Measurements from ENCODE around the gene TRIM9. TPM values are rescaled to one million over a fixed set of nuclear protein-coding genes. Genes with fewer than 3 reads are reported as not detected.

Gene TRIM9
- total and polyA plus RNA-seq, 2 experiments from 2014 or later: 2.3 to 4.1 TPM

GRCh38 chr14:50953502-50953901, 141.4 kb downstream of the TRIM9 start:
- Histone ChIP-seq H3K36me3 (no peaks in the 10 kb centered on the region), H3K27ac (no peak overlapping the region), H3K9me3 (ENCODE audit: low read depth) (no peaks in the 10 kb centered on the region), H3K4me3 (no peak overlapping the region), H3K4me1 (ENCODE audit: low read depth) (no peaks in the 10 kb centered on the region), H3K27me3 (no peaks in the 10 kb centered on the region)
- no peak for DNase-seq (ENCODE audit: low read depth in 1 of 2, low spot score in 1 of 2)
- TF ChIP-seq CTCF (IDR thresholded peaks at IDR 0.05; ENCODE audit: low read depth, low read length): no peak

DNA sequence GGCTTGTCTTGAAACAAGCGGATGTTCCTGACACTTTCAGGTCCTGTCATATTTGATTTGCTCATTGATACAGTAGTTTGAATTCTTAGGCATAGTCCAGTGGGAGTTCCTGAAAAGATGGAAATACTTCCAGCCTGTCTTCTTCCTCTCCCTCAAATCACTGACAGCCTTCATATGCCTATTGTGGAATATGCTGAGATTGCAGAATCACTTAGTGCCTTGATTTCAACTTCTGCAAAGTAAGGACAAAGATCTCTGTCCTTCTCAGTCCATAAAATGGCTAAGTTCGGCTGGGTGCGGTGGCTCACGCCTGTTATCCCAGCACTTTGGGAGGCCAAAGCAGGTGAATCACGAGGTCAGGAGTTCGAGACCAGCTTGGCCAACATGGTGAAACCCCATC, 143.9 kb downstream of the TRIM9 start:
- Histone ChIP-seq H3K27me3 (no peaks in the 10 kb centered on the region), H3K9me3 (ENCODE audit: low read depth) (no peaks in the 10 kb centered on the region), H3K4me1 (ENCODE audit: low read depth) (no peaks in the 10 kb centered on the region), H3K4me3 (no peak overlapping the region), H3K36me3 (no peaks in the 10 kb centered on the region), H3K27ac (no peak overlapping the region)
- no peak for DNase-seq (ENCODE audit: low read depth in 1 of 2, low spot score in 1 of 2)
- TF ChIP-seq CTCF (IDR thresholded peaks at IDR 0.05; ENCODE audit: low read depth, low read length): no peak

- no peak overlapping the region for H3K27ac ChIP-seq
- no peak for DNase-seq (ENCODE audit: low read depth in 1 of 2, low spot score in 1 of 2)
- no peaks in the 10 kb centered on the region for H3K36me3 ChIP-seq
- H3K4me3 ChIP-seq: no peak overlapping the region
- TF ChIP-seq CTCF (IDR thresholded peaks at IDR 0.05; ENCODE audit: low read depth, low read length): no peak
- no peaks in the 10 kb centered on the region for H3K9me3 ChIP-seq (ENCODE audit: low read depth)
- no peaks in the 10 kb centered on the region for H3K4me1 ChIP-seq (ENCODE audit: low read depth)
- no peaks in the 10 kb centered on the region for H3K27me3 ChIP-seq
Observed at GRCh38 chr14:50948205-50948604, 146.7 kb downstream of the TRIM9 start.

- Histone ChIP-seq H3K4me1 (ENCODE audit: low read depth) (no peaks in the 10 kb centered on the region), H3K36me3 (no peaks in the 10 kb centered on the region), H3K4me3 (no peak overlapping the region), H3K9me3 (ENCODE audit: low read depth) (no peaks in the 10 kb centered on the region), H3K27me3 (no peaks in the 10 kb centered on the region), H3K27ac (no peak overlapping the region)
- TF ChIP-seq CTCF (IDR thresholded peaks at IDR 0.05; ENCODE audit: low read depth, low read length): no peak
- DNase-seq (ENCODE audit: low read depth in 1 of 2, low spot score in 1 of 2): no peak
Observed at GRCh38 chr14:50947446-50947845, 147.5 kb downstream of the TRIM9 start.

GRCh38 chr14:50946234-50946935, 148.5 kb downstream of the TRIM9 start:
- no peak overlapping the region for H3K4me3 ChIP-seq

More at GRCh38 chr14:50946234-50946935, 148.5 kb downstream of the TRIM9 start:
- no peaks in the 10 kb centered on the region for H3K4me1 ChIP-seq (ENCODE audit: low read depth)
- H3K27ac ChIP-seq: no peak overlapping the region
- no peaks in the 10 kb centered on the region for H3K9me3 ChIP-seq (ENCODE audit: low read depth)
- no peaks in the 10 kb centered on the region for H3K27me3 ChIP-seq
- no peak for TF ChIP-seq CTCF (IDR thresholded peaks at IDR 0.05; ENCODE audit: low read depth, low read length)
- no peak for DNase-seq (ENCODE audit: low read depth in 1 of 2, low spot score in 1 of 2)
- no peaks in the 10 kb centered on the region for H3K36me3 ChIP-seq

Measured in cardiac muscle cell (in vitro differentiated cells and primary cell).